Adipocyte (in vitro differentiated cells): ENCODE measurements around the gene HSD3B2.
"Not testable (repeated sequence)": the region's sequence is repeated elsewhere in the genome, so short reads cannot be mapped to it uniquely, and the experiment has no call there.

Experiments used
- DNase-seq: peaks from one replicate; pipeline ENCODE4 v3.0.0-alpha.2; 2015; ENCODE audit warnings: low read depth
- H3K27me3 ChIP-seq: replicated peaks from 2 replicates; pipeline ENCODE4 v1.7.0; 2013; ENCODE audit warnings: mild to moderate bottlenecking, low read length, moderate library complexity; ENCODE audit not compliant: control insufficient read depth, insufficient read depth
- H3K36me3 ChIP-seq: 2 replicates; pipeline ENCODE4 v1.7.0; 2013; ENCODE audit warnings: low read length, mild to moderate bottlenecking, moderate library complexity; ENCODE audit not compliant: control insufficient read depth, insufficient read depth, severe bottlenecking
- H3K4me1 ChIP-seq: 2 replicates; pipeline ENCODE4 v1.7.0; 2013; ENCODE audit warnings: mild to moderate bottlenecking, low read length, moderate library complexity; ENCODE audit not compliant: control insufficient read depth, insufficient read depth
- H3K4me3 ChIP-seq: 2 replicates; pipeline ENCODE4 v1.7.0; 2013; ENCODE audit warnings: mild to moderate bottlenecking, low read length, moderate library complexity
- H3K9ac ChIP-seq: 2 replicates; pipeline ENCODE4 v1.7.0; 2013; ENCODE audit warnings: mild to moderate bottlenecking, low read length, moderate library complexity
- H3K9me3 ChIP-seq: 2 replicates; pipeline ENCODE4 v1.7.0; 2013; ENCODE audit warnings: mild to moderate bottlenecking, low read length, moderate library complexity; ENCODE audit not compliant: control insufficient read depth

The HSD3B2 gene

GRCh38 chr1:119377594-119377993 lies 37.4 kb upstream of the HSD3B2 start:
- not testable (repeated sequence) for H3K36me3 ChIP-seq, DNase-seq, H3K4me3 ChIP-seq, H3K9me3 ChIP-seq, H3K9ac ChIP-seq
- peaks cover 15% of the 10 kb centered on the region for H3K27me3 ChIP-seq
- H3K4me1 ChIP-seq, result peaks cover 15% of the 10 kb centered on the region

DNA sequence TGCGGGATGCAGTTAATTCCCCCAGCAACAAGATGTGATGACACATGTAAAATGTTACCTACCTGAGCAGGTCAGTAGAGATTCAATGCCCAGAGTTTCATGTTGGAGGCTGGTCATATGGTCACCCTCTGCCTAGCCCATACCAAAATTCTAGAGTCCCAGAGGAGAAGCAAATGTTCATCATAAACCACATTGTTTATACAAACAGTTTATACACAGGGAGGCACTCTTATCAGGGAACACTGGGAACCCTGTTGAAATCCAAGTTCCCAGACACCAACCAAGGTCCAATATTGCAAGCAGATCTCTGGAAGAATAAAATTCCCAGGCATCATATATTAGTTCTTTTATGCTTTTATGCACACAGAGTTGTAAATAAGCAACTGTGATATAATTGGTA lies 35.8 kb upstream of the HSD3B2 start:
- peaks cover 15% of the 10 kb centered on the region for H3K27me3 ChIP-seq
- DNase-seq, result no peak
- no peak overlapping the region for H3K4me3 ChIP-seq
- no peak overlapping the region for H3K9ac ChIP-seq
- H3K4me1 ChIP-seq, result peaks cover 15% of the 10 kb centered on the region
- H3K36me3 ChIP-seq, result no peaks in the 10 kb centered on the region
- no peaks in the 10 kb centered on the region for H3K9me3 ChIP-seq

- no peak overlapping the region for H3K4me3 ChIP-seq
- peaks cover 9% of the 10 kb centered on the region for H3K4me1 ChIP-seq
- DNase-seq, result no peak
- no peaks in the 10 kb centered on the region for H3K36me3 ChIP-seq
- H3K9me3 ChIP-seq, result no peaks in the 10 kb centered on the region
- H3K27me3 ChIP-seq, result peaks cover 15% of the 10 kb centered on the region
- H3K9ac ChIP-seq, result no peak overlapping the region
These were observed 34.6 kb upstream of the HSD3B2 start for GRCh38 chr1:119380304-119380703.

DNA sequence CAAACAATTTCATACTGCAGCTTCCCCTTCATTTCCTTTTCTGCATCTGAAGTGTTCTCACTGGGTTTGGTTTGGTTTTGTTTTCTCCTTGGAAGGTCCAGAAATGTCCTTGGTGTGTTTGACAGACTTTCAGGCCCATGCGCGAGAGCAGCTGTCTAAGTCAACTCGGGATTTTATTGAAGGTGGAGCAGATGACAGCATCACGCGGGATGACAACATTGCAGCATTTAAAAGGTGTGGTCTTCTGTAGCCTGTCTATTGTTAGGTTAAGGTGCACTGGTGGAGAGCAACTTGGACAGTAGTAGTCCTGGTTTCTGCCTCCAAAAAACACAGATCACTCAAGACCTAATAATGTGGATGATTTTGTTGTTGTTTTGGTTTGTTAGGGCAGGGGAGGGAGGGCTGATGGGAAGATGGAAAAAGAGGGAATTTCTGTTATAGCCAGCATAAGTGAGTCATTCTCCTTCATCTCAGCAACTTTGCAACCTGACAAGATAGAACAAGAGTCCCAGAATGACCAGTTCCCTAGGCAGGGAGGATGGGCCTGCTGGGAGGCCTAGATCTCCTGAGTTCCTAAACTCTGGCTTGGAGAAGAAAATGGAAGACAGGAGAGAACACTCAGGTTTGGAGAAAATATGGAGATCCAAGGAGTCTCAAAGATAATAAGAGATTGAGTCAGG lies 33.8 kb upstream of the HSD3B2 start:
- no peak for DNase-seq
- Histone ChIP-seq H3K4me1 (peaks cover 9% of the 10 kb centered on the region), H3K36me3 (no peaks in the 10 kb centered on the region), H3K27me3 (peaks cover 17% of the 10 kb centered on the region), H3K4me3 (no peak overlapping the region), H3K9me3 (no peaks in the 10 kb centered on the region), H3K9ac (no peak overlapping the region)

- Histone ChIP-seq H3K27me3 (peaks cover 24% of the 10 kb centered on the region), H3K9ac (no peak overlapping the region), H3K36me3 (no peaks in the 10 kb centered on the region), H3K9me3 (no peaks in the 10 kb centered on the region), H3K4me1 (peaks cover 9% of the 10 kb centered on the region), H3K4me3 (no peak overlapping the region)
- no peak for DNase-seq
These were observed 30.4 kb upstream of the HSD3B2 start for GRCh38 chr1:119384591-119384990.

DNA sequence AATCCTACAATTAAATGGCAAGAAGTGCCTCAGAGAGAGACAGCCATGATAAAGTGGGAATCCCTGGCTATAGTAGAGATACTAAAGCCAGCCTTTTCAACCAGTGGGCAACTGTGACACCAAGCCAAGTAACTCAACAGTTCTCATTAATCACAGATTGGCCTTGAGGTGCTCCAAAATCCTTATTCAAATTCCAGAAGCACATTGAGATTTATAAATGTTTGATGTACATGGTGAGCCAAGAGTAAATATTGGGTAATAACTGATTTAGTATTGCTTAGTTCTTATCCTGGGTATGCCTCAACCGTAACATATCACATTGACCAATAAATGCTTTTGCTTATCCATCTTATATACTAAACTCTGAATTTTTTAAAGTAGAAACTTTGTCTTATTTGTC lies 29.3 kb upstream of the HSD3B2 start:
- no peak overlapping the region for H3K9ac ChIP-seq
- H3K4me3 ChIP-seq, result no peak overlapping the region
- no peak for DNase-seq
- H3K36me3 ChIP-seq, result no peaks in the 10 kb centered on the region
- H3K9me3 ChIP-seq, result no peaks in the 10 kb centered on the region
- peaks cover 15% of the 10 kb centered on the region for H3K27me3 ChIP-seq
- peaks cover 1% of the 10 kb centered on the region for H3K4me1 ChIP-seq

DNA sequence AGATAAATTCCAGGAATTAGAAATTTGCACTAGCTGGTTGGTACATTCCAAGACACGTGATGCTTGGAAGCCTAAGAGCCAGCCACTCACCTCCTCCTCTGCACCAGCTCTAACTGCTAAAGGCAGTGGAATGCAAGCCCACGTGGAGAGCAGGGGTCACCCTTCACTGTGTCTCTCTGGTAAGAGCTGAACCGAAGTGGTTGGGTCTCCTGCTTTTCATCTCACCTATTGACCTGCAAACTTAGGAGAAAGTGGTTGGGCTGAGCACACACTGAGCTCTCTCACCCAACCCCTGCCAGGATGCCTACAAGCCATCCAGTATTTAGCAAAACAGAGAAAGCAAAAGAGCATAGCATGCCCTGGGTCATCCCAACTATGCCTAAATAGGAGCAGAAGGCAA lies 27.1 kb upstream of the HSD3B2 start:
- peaks cover 15% of the 10 kb centered on the region for H3K27me3 ChIP-seq
- H3K4me1 ChIP-seq, result no peaks in the 10 kb centered on the region
- no peaks in the 10 kb centered on the region for H3K9me3 ChIP-seq
- no peak overlapping the region for H3K4me3 ChIP-seq
- H3K9ac ChIP-seq, result no peak overlapping the region
- H3K36me3 ChIP-seq, result no peaks in the 10 kb centered on the region
- DNase-seq, result no peak

DNA sequence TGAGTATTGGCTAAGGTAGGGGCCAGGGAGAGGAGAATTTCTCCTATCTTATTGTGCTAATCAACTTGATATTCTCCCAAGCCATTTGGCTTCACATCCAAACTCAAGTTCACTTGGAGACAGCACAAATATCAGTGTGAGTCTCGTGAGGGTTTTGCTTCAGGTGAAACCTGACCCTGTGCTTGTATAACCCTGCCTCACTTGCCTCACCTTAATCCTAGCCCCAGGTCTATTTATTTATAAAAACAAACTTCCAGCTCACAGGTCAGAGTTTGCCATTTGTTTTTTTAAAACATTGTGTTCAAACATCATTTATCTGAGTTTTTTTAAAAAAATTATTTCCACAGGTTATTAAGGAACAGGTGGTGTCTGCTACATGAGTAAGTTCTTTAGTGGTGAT lies 26.5 kb upstream of the HSD3B2 start:
- H3K4me1 ChIP-seq, result no peaks in the 10 kb centered on the region
- H3K9ac ChIP-seq, result no peak overlapping the region
- H3K36me3 ChIP-seq, result no peaks in the 10 kb centered on the region
- H3K27me3 ChIP-seq, result peaks cover 15% of the 10 kb centered on the region
- DNase-seq, result no peak
- H3K9me3 ChIP-seq, result no peaks in the 10 kb centered on the region
- H3K4me3 ChIP-seq, result no peak overlapping the region

- DNase-seq, result no peak
- H3K36me3 ChIP-seq, result no peaks in the 10 kb centered on the region
- H3K9ac ChIP-seq, result no peak overlapping the region
- no peaks in the 10 kb centered on the region for H3K4me1 ChIP-seq
- H3K27me3 ChIP-seq, result peaks cover 13% of the 10 kb centered on the region
- H3K4me3 ChIP-seq, result no peak overlapping the region
- H3K9me3 ChIP-seq, result no peaks in the 10 kb centered on the region
These were observed 24.4 kb upstream of the HSD3B2 start for GRCh38 chr1:119390526-119390925.

GRCh38 chr1:119391749-119392148 lies 23.2 kb upstream of the HSD3B2 start:
- Histone ChIP-seq H3K9me3 (no peaks in the 10 kb centered on the region), H3K27me3 (peaks cover 15% of the 10 kb centered on the region), H3K4me1 (no peaks in the 10 kb centered on the region)

DNA sequence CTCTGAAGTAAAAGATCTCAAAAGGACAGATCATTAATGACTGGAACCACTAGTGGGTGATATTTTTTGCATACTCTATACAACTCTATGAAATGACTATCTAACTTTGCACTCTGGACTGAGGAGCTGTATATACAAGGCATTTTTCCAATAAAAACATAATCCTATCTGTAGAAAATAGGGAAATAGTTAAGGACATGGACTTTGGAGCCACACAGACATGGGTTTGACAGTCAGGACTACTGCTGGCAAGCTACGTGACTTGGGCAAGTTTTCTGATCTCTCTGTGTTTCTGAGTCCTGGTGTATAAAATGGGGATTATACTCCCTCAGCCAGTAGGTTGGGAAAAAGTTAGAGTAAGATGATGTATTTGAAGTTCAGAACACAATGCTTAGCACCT lies 20.9 kb upstream of the HSD3B2 start:
- H3K36me3 ChIP-seq, result no peaks in the 10 kb centered on the region
- H3K27me3 ChIP-seq, result peaks cover 5% of the 10 kb centered on the region
- no peak for DNase-seq
- H3K9me3 ChIP-seq, result peaks cover 3% of the 10 kb centered on the region
- no peak overlapping the region for H3K9ac ChIP-seq
- no peak overlapping the region for H3K4me3 ChIP-seq
- H3K4me1 ChIP-seq, result no peaks in the 10 kb centered on the region

More at GRCh38 chr1:119391749-119392148, 23.2 kb upstream of the HSD3B2 start:
- Histone ChIP-seq H3K4me3 (no peak overlapping the region), H3K36me3 (no peaks in the 10 kb centered on the region), H3K9ac (no peak overlapping the region)
- no peak for DNase-seq

DNA sequence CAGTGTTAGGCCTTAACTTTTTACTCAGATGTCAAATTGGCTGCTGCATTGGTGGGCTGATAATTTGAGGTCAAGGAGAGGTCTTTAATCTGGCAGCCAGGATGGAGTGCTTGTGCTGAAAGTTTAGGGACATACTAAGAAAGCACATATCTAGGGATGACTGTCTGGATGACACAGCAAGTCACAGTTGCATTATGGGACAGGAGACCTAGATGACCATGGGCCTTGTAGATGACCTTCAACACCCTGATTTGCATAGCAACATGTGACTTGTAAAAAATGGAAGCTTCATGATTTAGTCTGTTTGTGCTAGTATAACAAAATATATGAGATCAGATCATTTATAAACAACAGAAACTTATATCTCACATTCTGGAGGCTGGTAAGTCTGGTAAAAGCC lies 18.0 kb upstream of the HSD3B2 start:
- H3K36me3 ChIP-seq, result no peaks in the 10 kb centered on the region
- H3K4me1 ChIP-seq, result no peaks in the 10 kb centered on the region
- peaks cover 5% of the 10 kb centered on the region for H3K27me3 ChIP-seq
- H3K9me3 ChIP-seq, result peaks cover 3% of the 10 kb centered on the region
- no peak overlapping the region for H3K9ac ChIP-seq
- H3K4me3 ChIP-seq, result no peak overlapping the region
- DNase-seq, result no peak
